PC-9 (cell line): Measurements from ENCODE around the gene FERD3L.

ENCODE experiments used
- CTCF ChIP-seq: fragments of 200-600 bp; sonication (generic); conservative IDR thresholded peaks from 2 replicates; pipeline ENCODE4 v1.6.1; 2017; ENCODE audit warnings: mixed run types, antibody characterized with exemption, mild to moderate bottlenecking, moderate library complexity
- EZH2 ChIP-seq: fragments of 200-600 bp; sonication (generic); IDR thresholded peaks from 2 replicates; pipeline ENCODE4 v1.8.0; 2017; ENCODE audit warnings: antibody characterized with exemption, low read depth

GRCh38 chr7:19121977-19122588 is 23.1 kb downstream of the FERD3L start:
- peak; percentile 85 for TF ChIP-seq CTCF
- no peak for TF ChIP-seq EZH2
